ENCODE data around the gene IL1RL2. TPM values are rescaled to one million over a fixed set of nuclear protein-coding genes. Genes with fewer than 3 reads are reported as not detected.

IL1RL2 gene
- total RNA-seq, 1 experiment from 2014 or later, result not detected

- TF ChIP-seq TCF7L2 (IDR thresholded peaks at IDR 0.05; ENCODE audit: low read depth, low read length) (no peak), POLR2AphosphoS5 (IDR thresholded peaks at IDR 0.05; ENCODE audit: low read depth, low read length) (no peak), SIN3A (IDR thresholded peaks at IDR 0.05; ENCODE audit: borderline replicate concordance, insufficient read depth, low read depth, low read length) (no peak), REST (IDR thresholded peaks at IDR 0.05; ENCODE audit: insufficient read depth in 1 of 2, low read depth in 2 of 2, low read length in 1 of 2) (no peak)
- TF ChIP-seq, protein P1, sequence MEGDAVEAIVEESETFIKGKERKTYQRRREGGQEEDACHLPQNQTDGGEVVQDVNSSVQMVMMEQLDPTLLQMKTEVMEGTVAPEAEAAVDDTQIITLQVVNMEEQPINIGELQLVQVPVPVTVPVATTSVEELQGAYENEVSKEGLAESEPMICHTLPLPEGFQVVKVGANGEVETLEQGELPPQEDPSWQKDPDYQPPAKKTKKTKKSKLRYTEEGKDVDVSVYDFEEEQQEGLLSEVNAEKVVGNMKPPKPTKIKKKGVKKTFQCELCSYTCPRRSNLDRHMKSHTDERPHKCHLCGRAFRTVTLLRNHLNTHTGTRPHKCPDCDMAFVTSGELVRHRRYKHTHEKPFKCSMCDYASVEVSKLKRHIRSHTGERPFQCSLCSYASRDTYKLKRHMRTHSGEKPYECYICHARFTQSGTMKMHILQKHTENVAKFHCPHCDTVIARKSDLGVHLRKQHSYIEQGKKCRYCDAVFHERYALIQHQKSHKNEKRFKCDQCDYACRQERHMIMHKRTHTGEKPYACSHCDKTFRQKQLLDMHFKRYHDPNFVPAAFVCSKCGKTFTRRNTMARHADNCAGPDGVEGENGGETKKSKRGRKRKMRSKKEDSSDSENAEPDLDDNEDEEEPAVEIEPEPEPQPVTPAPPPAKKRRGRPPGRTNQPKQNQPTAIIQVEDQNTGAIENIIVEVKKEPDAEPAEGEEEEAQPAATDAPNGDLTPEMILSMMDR (IDR thresholded peaks at IDR 0.05), result no peak
- ATAC-seq (no peak), DNase-seq (ENCODE audit: low read depth, low spot score) (no peak)
- Histone ChIP-seq H3K36me3 (ENCODE audit: control insufficient read depth, insufficient read depth, low read length) (no peaks in the 10 kb centered on the region), H3K4me3 (ENCODE audit: low read depth in 2 of 2, low read length in 2 of 2) (no peak overlapping the region), H3K9me3 (ENCODE audit: control insufficient read depth, insufficient read depth, low read depth, low read length) (no peaks in the 10 kb centered on the region), H3K4me1 (ENCODE audit: control insufficient read depth, insufficient read depth, low read length) (peaks cover 3% of the 10 kb centered on the region; the same call in 1 of the 2 replicates), H3K27me3 (ENCODE audit: control insufficient read depth, insufficient read depth, low read length) (peaks cover 2% of the 10 kb centered on the region), H3K27ac (ENCODE audit: low read length) (no peak overlapping the region)
- ChIA-PET POLR2A (no interaction called here), CTCF (no interaction called here)
- BruUV-seq (replicated peaks), result no TSS peak
- in situ Hi-C loops (cut with HindIII; ENCODE audit: low pct_unique_long_range_greater_than_20kb, low sequenced_read_pairs) (no loop called here), intact Hi-C loops (cut with micrococcal nuclease; ENCODE audit: unreplicated experiment) (loop anchor here (5.0 kb wide), 1 partner anchor 107 kb away; the partner anchor contains the start of gene IL18R1)
These were observed 63.5 kb downstream of the IL1RL2 start for GRCh38 chr2:102250278-102250821.

GRCh38 chr2:102251042-102251848, 64.4 kb downstream of the IL1RL2 start:
- H3K4me1 ChIP-seq (ENCODE audit: control insufficient read depth, insufficient read depth, low read length), result peaks cover 3% of the 10 kb centered on the region; the same call in 1 of the 2 replicates
- BruUV-seq (replicated peaks), result no TSS peak
- no peak overlapping the region for H3K27ac ChIP-seq (ENCODE audit: low read length)
- intact Hi-C loops (cut with micrococcal nuclease; ENCODE audit: unreplicated experiment) (loop anchor here (5.0 kb wide), 1 partner anchor 106 kb away; the partner anchor contains the start of gene IL18R1), in situ Hi-C loops (cut with HindIII; ENCODE audit: low pct_unique_long_range_greater_than_20kb, low sequenced_read_pairs) (no loop called here)
- ChIA-PET CTCF (no interaction called here), POLR2A (no interaction called here)
- no peaks in the 10 kb centered on the region for H3K36me3 ChIP-seq (ENCODE audit: control insufficient read depth, insufficient read depth, low read length)
- H3K27me3 ChIP-seq (ENCODE audit: control insufficient read depth, insufficient read depth, low read length), result peaks cover 2% of the 10 kb centered on the region
- peak overlapping the region; percentile 27 to 60 for H3K4me3 ChIP-seq (ENCODE audit: low read depth in 2 of 2, low read length in 2 of 2)
- H3K9me3 ChIP-seq (ENCODE audit: control insufficient read depth, insufficient read depth, low read depth, low read length), result no peaks in the 10 kb centered on the region
- DNase-seq (ENCODE audit: low read depth, low spot score) (no peak), ATAC-seq (peak; percentile 85)
- no peak for TF ChIP-seq POLR2AphosphoS5 (IDR thresholded peaks at IDR 0.05; ENCODE audit: low read depth, low read length)
- TF ChIP-seq SIN3A (IDR thresholded peaks at IDR 0.05; ENCODE audit: borderline replicate concordance, insufficient read depth, low read depth, low read length), result no peak
- TF ChIP-seq, protein P1 (IDR thresholded peaks at IDR 0.05), result peak; percentile 88
- TF ChIP-seq TCF7L2 (IDR thresholded peaks at IDR 0.05; ENCODE audit: low read depth, low read length), result no peak
- TF ChIP-seq REST (IDR thresholded peaks at IDR 0.05; ENCODE audit: insufficient read depth in 1 of 2, low read depth in 2 of 2, low read length in 1 of 2), result no peak
